A549 (cell line): ENCODE measurements around the gene MAP7D1. TPM values are rescaled to one million over a fixed set of nuclear protein-coding genes. Genes with fewer than 3 reads are reported as not detected.

Experiments used
- ATAC-seq, 2 experiments: fragments of 200-7000 bp in 1 of 2; fragments of >200 bp in 1 of 2; cut with Nextera tagmentation in 1 of 2; cut with Tn5 transposase in 1 of 2; 3 replicates each; pipeline versions ENCODE4 v1.8.0 to v1.9.1; 2018 to 2020; ENCODE audit warnings: mild to moderate bottlenecking in 1 of 2, moderate library complexity in 1 of 2
- CTCF ChIA-PET: fragments of 300-600 bp; sonication (Branson Sonifier 250); formaldehyde crosslinking; extraction: SDS; loops from one replicate; lab custom pipeline; 2021; ENCODE audit warnings: antibody characterized with exemption, inconsistent platforms; lab: Yijun Ruan, JAX
- POLR2A ChIA-PET: fragments of 350-600 bp; formaldehyde crosslinking; extraction: SDS; loops from one replicate; lab custom pipeline; 2021; ENCODE audit warnings: antibody characterized with exemption, inconsistent platforms; lab: Yijun Ruan, JAX
- DNase-seq, 2 experiments: peaks; one replicate each; pipeline versions ENCODE4 v3.0.0 to v3.0.0-alpha.2; 2011 to 2016; ENCODE audit warnings: low read depth in 1 of 2, low spot score in 1 of 2
- FAIRE-seq: peaks from 2 replicates; lab custom pipeline; 2011; peaks lifted over from hg19 to GRCh38; lab: Jason Lieb, UNC
- H3K27ac ChIP-seq, 2 experiments: fragments of >200 bp; sonication (Bioruptor Twin); formaldehyde crosslinking; 3 replicates each; pipeline ENCODE4 v1.5.1; 2016 to 2017
- H3K4me1 ChIP-seq: fragments of >200 bp; sonication (Bioruptor Twin); formaldehyde crosslinking; 3 replicates; pipeline ENCODE4 v1.6.1; 2016
- H3K4me2 ChIP-seq: fragments of >200 bp; sonication (Bioruptor Twin); formaldehyde crosslinking; 3 replicates; pipeline ENCODE4 v1.6.1; 2016
- H3K4me3 ChIP-seq: fragments of >200 bp; sonication (Bioruptor Twin); formaldehyde crosslinking; 3 replicates; pipeline ENCODE4 v1.5.1; 2016
- H3K9me3 ChIP-seq: fragments of >200 bp; sonication (Bioruptor Twin); formaldehyde crosslinking; 3 replicates; pipeline ENCODE4 v1.6.1; 2016
- BHLHE40 ChIP-seq: IDR thresholded peaks from 2 replicates; pipeline ENCODE4 v1.6.1; 2012; ENCODE audit warnings: low read depth, low read length, inconsistent platforms
- CBX8 ChIP-seq: fragments of 200-600 bp; sonication (generic); IDR thresholded peaks from 2 replicates; pipeline ENCODE4 v1.6.1; 2016
- CHD2 ChIP-seq: fragments of 150-350 bp; IDR thresholded peaks from 2 replicates; pipeline ENCODE4 v1.6.1; 2014; ENCODE audit warnings: low read length; ENCODE audit not compliant: partially characterized antibody
- EHF ChIP-seq: fragments of 250-450 bp; sonication (Bioruptor Pico); IDR thresholded peaks from 2 replicates; pipeline ENCODE4 v1.5.0; 2020; ENCODE audit warnings: mild to moderate bottlenecking
- EHMT2 ChIP-seq: fragments of 200-600 bp; sonication (generic); IDR thresholded peaks from 2 replicates; pipeline ENCODE4 v1.6.1; 2016; ENCODE audit warnings: antibody characterized with exemption, low read depth, mild to moderate bottlenecking, moderate library complexity
- ESRRA ChIP-seq: fragments of 150-350 bp; IDR thresholded peaks from 2 replicates; pipeline ENCODE4 v1.6.1; 2014; ENCODE audit warnings: mild to moderate bottlenecking, low read length, borderline replicate concordance
- FOSB ChIP-seq: fragments of 250-450 bp; sonication (Bioruptor Pico); IDR thresholded peaks from 2 replicates; pipeline ENCODE4 v1.5.0; 2020; ENCODE audit warnings: mild to moderate bottlenecking, moderate library complexity
- JUNB ChIP-seq: fragments of >200 bp; sonication (Bioruptor Twin); formaldehyde crosslinking; IDR thresholded peaks from 2 replicates; pipeline ENCODE4 v1.6.1; 2016
- KDM1A ChIP-seq: fragments of 200-600 bp; sonication (generic); IDR thresholded peaks from 2 replicates; pipeline ENCODE4 v1.6.1; 2016; ENCODE audit warnings: low read depth, mild to moderate bottlenecking
- KDM5A ChIP-seq: fragments of 200-600 bp; sonication (generic); IDR thresholded peaks from 2 replicates; pipeline ENCODE4 v1.6.1; 2016; ENCODE audit warnings: antibody characterized with exemption, mild to moderate bottlenecking
- NPAS2 ChIP-seq: fragments of 250-450 bp; sonication (Bioruptor Pico); IDR thresholded peaks from 2 replicates; pipeline ENCODE4 v1.8.0; 2022; ENCODE audit warnings: mild to moderate bottlenecking, moderate library complexity, borderline replicate concordance
- NR3C1 ChIP-seq: fragments of >200 bp; sonication (Bioruptor Twin); formaldehyde crosslinking; IDR thresholded peaks from 3 replicates; pipeline ENCODE4 v1.6.1; 2017
- POLR2AphosphoS2 ChIP-seq: conservative IDR thresholded peaks from 2 replicates; pipeline ENCODE4 v1.6.1; 2012; ENCODE audit warnings: low read length, improper control_type of control experiment, inconsistent platforms
- RCOR1 ChIP-seq: fragments of 150-350 bp; IDR thresholded peaks from 2 replicates; pipeline ENCODE4 v1.6.1; 2014; ENCODE audit warnings: antibody characterized with exemption, low read length, low read depth
- RFX5 ChIP-seq: fragments of 450-650 bp; IDR thresholded peaks from 2 replicates; pipeline ENCODE4 v1.7.1; 2014; ENCODE audit warnings: antibody characterized with exemption, mild to moderate bottlenecking, moderate library complexity
- TFCP2L1 ChIP-seq: fragments of 250-450 bp; sonication (Bioruptor Pico); IDR thresholded peaks from 2 replicates; pipeline ENCODE4 v1.5.0; 2021; ENCODE audit warnings: mild to moderate bottlenecking
- ZFP36 ChIP-seq: fragments of 450-650 bp; IDR thresholded peaks from 2 replicates; pipeline ENCODE4 v1.6.1; 2014; ENCODE audit warnings: borderline replicate concordance; ENCODE audit not compliant: partially characterized antibody
- ZSCAN20 ChIP-seq: fragments of 250-450 bp; sonication (Bioruptor Pico); IDR thresholded peaks from 2 replicates; pipeline ENCODE4 v1.8.0; 2022; ENCODE audit warnings: mild to moderate bottlenecking, moderate library complexity
- WGBS: methylation state at CpG from one replicate; pipeline ENCODE4 v1.1.6; 2017; ENCODE audit errors: missing lambda C conversion rate; 5-methylcytosine and 5-hydroxymethylcytosine counted together
- polyA plus RNA-seq, 4 experiments: library from polyadenylated mRNA; depleted of rRNA in 3 of 4; stranded (reverse); fragments of >200 nt; fragmentation: RNase III in 1 of 4; extraction: RNeasy Plus Mini Kit Qiagen cat#74134 plus additional on column Dnase treatment in 1 of 4; gene quantifications; 2 replicates in 3 of 4; 3 replicates in 1 of 4; pipeline ENCODE4 v1.2.3, GENCODE V29; 2011 to 2017
- TF ChIP-seq, protein P1 (sequence below): fragments of 450-650 bp; IDR thresholded peaks from 2 replicates; pipeline ENCODE4 v1.6.1; 2014; ENCODE audit warnings: antibody characterized with exemption
- TF ChIP-seq, protein P2 (sequence below): IDR thresholded peaks from 2 replicates; pipeline ENCODE4 v1.6.1; 2012
- TF ChIP-seq, protein P3 (sequence below): fragments of >200 bp; sonication (Bioruptor Twin); formaldehyde crosslinking; IDR thresholded peaks from 3 replicates; pipeline ENCODE4 v1.6.1; 2016
- TF ChIP-seq, protein P4 (sequence below): fragments of >200 bp; sonication (Bioruptor Twin); formaldehyde crosslinking; IDR thresholded peaks from 2 replicates; pipeline ENCODE4 v1.6.1; 2016

MAP7D1 gene
- polyA plus RNA-seq, 2 of the 4 experiments (the other 2 are of a cell fraction): 16.4 to 74.9 TPM

DNA sequence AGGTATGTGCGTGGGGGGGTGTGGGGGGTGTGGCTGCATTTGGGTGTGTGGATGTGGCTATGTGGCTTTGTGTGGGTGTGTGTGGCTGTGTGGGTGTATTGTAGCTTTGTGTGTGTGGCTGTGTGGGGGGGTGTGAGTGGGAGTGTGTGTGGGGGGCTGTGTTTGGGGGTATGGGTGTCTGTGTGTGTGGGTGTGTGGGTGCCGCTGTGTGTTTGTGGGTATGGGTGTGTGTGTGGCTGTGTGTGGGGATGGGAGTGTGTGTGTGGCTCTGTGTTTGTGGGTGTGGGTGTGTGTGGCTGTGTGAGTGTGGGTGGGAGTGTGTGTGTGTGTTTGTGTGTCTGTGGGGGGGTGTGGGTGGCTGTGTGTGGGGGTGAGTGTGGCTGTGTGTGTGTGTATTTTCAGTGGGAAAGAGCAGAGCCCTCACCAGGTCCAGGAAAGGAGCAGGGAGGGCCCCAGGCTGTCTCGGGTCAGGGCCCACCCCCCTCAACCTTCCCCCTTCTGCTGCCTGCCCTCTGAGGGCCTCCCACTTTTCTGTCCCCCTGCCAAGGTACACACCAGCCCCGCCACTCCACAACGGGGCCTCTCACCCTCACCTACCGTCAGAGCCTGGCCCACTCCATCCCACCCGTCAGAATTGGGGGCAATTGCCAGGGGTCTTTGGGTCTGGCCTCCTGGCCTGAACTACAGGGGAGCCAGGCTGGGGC, 29.0 kb upstream of the MAP7D1 start:
- TF ChIP-seq ZFP36 (no peak), BHLHE40 (no peak), RFX5 (no peak), NPAS2 (no peak), POLR2AphosphoS2 (no peak), ZSCAN20 (no peak), CBX8 (no peak), JUNB (no peak), EHMT2 (no peak), RCOR1 (no peak), TFCP2L1 (CRISPR knock-in tag) (no peak), FOSB (CRISPR knock-in tag) (no peak), NR3C1 (no peak), ESRRA (no peak)
- TF ChIP-seq, protein P1, sequence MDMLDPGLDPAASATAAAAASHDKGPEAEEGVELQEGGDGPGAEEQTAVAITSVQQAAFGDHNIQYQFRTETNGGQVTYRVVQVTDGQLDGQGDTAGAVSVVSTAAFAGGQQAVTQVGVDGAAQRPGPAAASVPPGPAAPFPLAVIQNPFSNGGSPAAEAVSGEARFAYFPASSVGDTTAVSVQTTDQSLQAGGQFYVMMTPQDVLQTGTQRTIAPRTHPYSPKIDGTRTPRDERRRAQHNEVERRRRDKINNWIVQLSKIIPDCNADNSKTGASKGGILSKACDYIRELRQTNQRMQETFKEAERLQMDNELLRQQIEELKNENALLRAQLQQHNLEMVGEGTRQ: no peak
- TF ChIP-seq, protein P2, sequence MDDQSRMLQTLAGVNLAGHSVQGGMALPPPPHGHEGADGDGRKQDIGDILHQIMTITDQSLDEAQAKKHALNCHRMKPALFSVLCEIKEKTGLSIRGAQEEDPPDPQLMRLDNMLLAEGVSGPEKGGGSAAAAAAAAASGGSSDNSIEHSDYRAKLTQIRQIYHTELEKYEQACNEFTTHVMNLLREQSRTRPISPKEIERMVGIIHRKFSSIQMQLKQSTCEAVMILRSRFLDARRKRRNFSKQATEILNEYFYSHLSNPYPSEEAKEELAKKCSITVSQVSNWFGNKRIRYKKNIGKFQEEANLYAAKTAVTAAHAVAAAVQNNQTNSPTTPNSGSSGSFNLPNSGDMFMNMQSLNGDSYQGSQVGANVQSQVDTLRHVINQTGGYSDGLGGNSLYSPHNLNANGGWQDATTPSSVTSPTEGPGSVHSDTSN: no peak
- no peak overlapping the region for H3K4me3 ChIP-seq
- 56% methylated on average over 5 of the region's 7 CpGs for WGBS
- FAIRE-seq (no peak), ATAC-seq (no peak), DNase-seq (no peak)
- ChIA-PET CTCF (interaction anchor here (0.6 to 1.3 kb wide), 3 partner anchors 8 to 115 kb away, joined by 3 read pairs; no protein-coding TSS in a partner anchor), POLR2A (interaction anchor here (0.7 kb wide), 1 partner anchor 22 kb away, joined by 3 read pairs; the partner anchor contains the start of gene TRAPPC3)
- H3K27ac ChIP-seq: no peak overlapping the region
- H3K4me2 ChIP-seq: no peak overlapping the region
- H3K4me1 ChIP-seq: no peaks in the 10 kb centered on the region
- no peaks in the 10 kb centered on the region for H3K9me3 ChIP-seq

DNA sequence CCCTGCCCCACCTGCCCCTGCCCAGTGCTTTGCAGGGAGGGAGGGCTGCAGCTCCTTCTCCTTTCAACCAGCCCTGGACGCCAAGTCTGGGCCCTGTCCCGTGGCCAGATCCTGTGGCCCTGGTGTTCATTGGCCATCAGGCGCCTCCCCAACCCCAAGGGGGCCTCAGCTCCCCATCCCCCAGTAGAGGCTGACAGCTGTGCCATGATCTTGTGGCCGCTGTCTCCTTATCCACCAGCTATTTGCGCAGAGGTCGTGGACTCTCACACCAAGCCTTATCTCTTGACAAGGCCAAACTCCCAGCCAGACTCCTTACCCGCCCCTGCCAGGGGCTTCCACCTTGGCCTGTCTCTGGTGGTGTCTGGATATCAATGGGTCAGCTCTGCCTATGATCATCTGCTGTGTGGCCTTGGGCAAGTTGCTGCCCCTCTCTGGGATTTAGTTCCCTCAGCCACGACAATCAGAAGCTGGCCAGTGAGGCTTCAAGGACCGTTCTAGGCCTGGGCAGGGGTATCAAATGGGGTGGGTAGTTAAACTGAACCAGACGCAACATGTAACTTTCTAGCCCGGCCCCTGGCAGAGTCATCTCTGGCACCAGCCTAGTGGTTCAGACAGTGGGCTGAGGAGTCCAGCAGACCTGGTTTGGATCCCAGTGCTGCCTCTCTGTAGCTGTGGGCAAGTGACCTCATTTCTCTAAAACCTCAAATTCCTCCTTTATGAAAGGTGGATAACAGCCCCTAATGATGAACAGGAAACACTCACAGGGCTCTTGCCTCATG, 27.6 kb upstream of the MAP7D1 start:
- H3K9me3 ChIP-seq: no peaks in the 10 kb centered on the region
- ChIA-PET CTCF (interaction anchor here (0.7 to 2.1 kb wide), 3 partner anchors 11 to 197 kb away, joined by 3 to 6 read pairs (median 3); partner anchors contain the start of gene AGO3), POLR2A (no interaction called here)
- no peak overlapping the region for H3K27ac ChIP-seq
- H3K4me2 ChIP-seq: no peak overlapping the region
- no peak overlapping the region for H3K4me3 ChIP-seq
- no peaks in the 10 kb centered on the region; the same call in 2 of the 3 replicates for H3K4me1 ChIP-seq
- no peak for DNase-seq
- ATAC-seq: no peak
- TF ChIP-seq EHF: no peak
- TF ChIP-seq, protein P3, sequence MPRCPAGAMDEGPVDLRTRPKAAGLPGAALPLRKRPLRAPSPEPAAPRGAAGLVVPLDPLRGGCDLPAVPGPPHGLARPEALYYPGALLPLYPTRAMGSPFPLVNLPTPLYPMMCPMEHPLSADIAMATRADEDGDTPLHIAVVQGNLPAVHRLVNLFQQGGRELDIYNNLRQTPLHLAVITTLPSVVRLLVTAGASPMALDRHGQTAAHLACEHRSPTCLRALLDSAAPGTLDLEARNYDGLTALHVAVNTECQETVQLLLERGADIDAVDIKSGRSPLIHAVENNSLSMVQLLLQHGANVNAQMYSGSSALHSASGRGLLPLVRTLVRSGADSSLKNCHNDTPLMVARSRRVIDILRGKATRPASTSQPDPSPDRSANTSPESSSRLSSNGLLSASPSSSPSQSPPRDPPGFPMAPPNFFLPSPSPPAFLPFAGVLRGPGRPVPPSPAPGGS: no peak
- TF ChIP-seq NR3C1: no peak
- TF ChIP-seq KDM1A: no peak
- TF ChIP-seq CHD2: no peak
- TF ChIP-seq, protein P4, sequence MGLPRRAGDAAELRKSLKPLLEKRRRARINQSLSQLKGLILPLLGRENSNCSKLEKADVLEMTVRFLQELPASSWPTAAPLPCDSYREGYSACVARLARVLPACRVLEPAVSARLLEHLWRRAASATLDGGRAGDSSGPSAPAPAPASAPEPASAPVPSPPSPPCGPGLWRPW: no peak
- TF ChIP-seq KDM5A: no peak
- FAIRE-seq: no peak
- 92% methylated on average over 8 of the region's 11 CpGs for WGBS
